HEK293 (cell line): ENCODE data around the gene PCGF1.
A peak's percentile ranks its signal among the peaks of the same experiment; 100 is the strongest.

Source experiments
- CTCF ChIA-PET: fragments of 350-600 bp; formaldehyde crosslinking; extraction: SDS; loops from one replicate; lab custom pipeline; 2021; ENCODE audit warnings: antibody characterized with exemption; lab: Yijun Ruan, JAX
- POLR2A ChIA-PET: fragments of 300-600 bp; formaldehyde crosslinking; extraction: SDS; loops from one replicate; lab custom pipeline; 2020; ENCODE audit warnings: antibody characterized with exemption, inconsistent platforms; lab: Yijun Ruan, JAX
- H3K27ac ChIP-seq: fragments of 200-500 bp; sonication (Bioruptor generic); 2 replicates; pipeline ENCODE4 v1.5.1; 2014; ENCODE audit warnings: low read depth, low read length, control low read depth, inconsistent platforms; ENCODE audit errors: extremely low read depth
- H3K36me3 ChIP-seq, 2 experiments: fragments of 200-500 bp in 1 of 2; sonication (Bioruptor generic) in 1 of 2; 1 replicate in 1 of 2; 2 replicates in 1 of 2; pipeline ENCODE4 v1.5.1; 2014 to 2017; ENCODE audit warnings: inconsistent platforms in 2 of 2, low read length in 2 of 2; ENCODE audit not compliant: control insufficient read depth in 2 of 2, insufficient read depth in 1 of 2
- H3K4me1 ChIP-seq: fragments of 200-500 bp; sonication (Bioruptor generic); 2 replicates; pipeline ENCODE4 v1.5.1; 2014; ENCODE audit warnings: mild to moderate bottlenecking, low read length, inconsistent platforms; ENCODE audit not compliant: control insufficient read depth, insufficient read depth
- H3K4me3 ChIP-seq: 2 replicates; pipeline ENCODE4 v1.5.1; 2011; ENCODE audit warnings: low read depth, mild to moderate bottlenecking, control low read depth, low read length, moderate library complexity
- H3K9me3 ChIP-seq: fragments of 200-500 bp; sonication (Bioruptor generic); 2 replicates; pipeline ENCODE4 v1.5.1; 2014; ENCODE audit warnings: low read depth, low read length, inconsistent platforms; ENCODE audit not compliant: control insufficient read depth, insufficient read depth
- HOXA7 ChIP-seq: sonication (generic); formaldehyde crosslinking; IDR thresholded peaks from 2 replicates; pipeline ENCODE4 v1.8.1; 2022; ENCODE audit warnings: missing genetic modification reagents, borderline replicate concordance
- KLF1 ChIP-seq: fragments of 450-650 bp; formaldehyde crosslinking; IDR thresholded peaks from 2 replicates; pipeline ENCODE4 v1.5.1; 2016; ENCODE audit warnings: missing biosample characterization, missing genetic modification characterization
- KLF17 ChIP-seq: fragments of 450-650 bp; formaldehyde crosslinking; IDR thresholded peaks from 2 replicates; pipeline ENCODE4 v1.5.1; 2016; ENCODE audit warnings: missing biosample characterization, missing genetic modification characterization
- KLF9 ChIP-seq: fragments of 450-650 bp; formaldehyde crosslinking; IDR thresholded peaks from 2 replicates; pipeline ENCODE4 v1.5.1; 2016; ENCODE audit warnings: missing biosample characterization, missing genetic modification characterization, low read depth
- ZBTB7A ChIP-seq: fragments of 450-650 bp; formaldehyde crosslinking; IDR thresholded peaks from 2 replicates; pipeline ENCODE4 v1.5.1; 2016; ENCODE audit warnings: low read depth, missing biosample characterization, missing genetic modification characterization
- ZNF112 ChIP-seq: fragments of 450-650 bp; formaldehyde crosslinking; IDR thresholded peaks from 2 replicates; pipeline ENCODE4 v1.5.0; 2017; ENCODE audit warnings: missing biosample characterization, missing genetic modification characterization
- ZNF174 ChIP-seq: fragments of 450-650 bp; formaldehyde crosslinking; IDR thresholded peaks from 2 replicates; pipeline ENCODE4 v1.5.0; 2017; ENCODE audit warnings: missing biosample characterization, mild to moderate bottlenecking, missing genetic modification characterization
- ZNF211 ChIP-seq: fragments of 450-650 bp; formaldehyde crosslinking; IDR thresholded peaks from 2 replicates; pipeline ENCODE4 v1.5.1; 2016; ENCODE audit warnings: low read depth, missing biosample characterization, missing genetic modification characterization
- ZNF221 ChIP-seq: fragments of 450-650 bp; formaldehyde crosslinking; IDR thresholded peaks from 2 replicates; pipeline ENCODE4 v1.5.1; 2017; ENCODE audit warnings: missing biosample characterization, missing genetic modification characterization, borderline replicate concordance
- ZNF239 ChIP-seq: fragments of 450-650 bp; formaldehyde crosslinking; IDR thresholded peaks from 2 replicates; pipeline ENCODE4 v1.5.1; 2016; ENCODE audit warnings: missing biosample characterization, missing genetic modification characterization
- ZNF248 ChIP-seq: fragments of 450-650 bp; formaldehyde crosslinking; IDR thresholded peaks from 2 replicates; pipeline ENCODE4 v1.5.1; 2017; ENCODE audit warnings: missing biosample characterization, missing genetic modification characterization
- ZNF280D ChIP-seq: fragments of 450-650 bp; formaldehyde crosslinking; IDR thresholded peaks from 2 replicates; pipeline ENCODE4 v1.5.1; 2016; ENCODE audit warnings: missing biosample characterization, missing genetic modification characterization
- ZNF394 ChIP-seq: fragments of 450-650 bp; formaldehyde crosslinking; IDR thresholded peaks from 2 replicates; pipeline ENCODE4 v1.5.1; 2016; ENCODE audit warnings: missing biosample characterization, missing genetic modification characterization, mild to moderate bottlenecking, moderate library complexity, borderline replicate concordance
- ZNF513 ChIP-seq: fragments of 450-650 bp; IDR thresholded peaks from 2 replicates; pipeline ENCODE4 v1.5.1; 2018; ENCODE audit warnings: missing biosample characterization, missing genetic modification characterization
- ZNF514 ChIP-seq: fragments of 450-650 bp; formaldehyde crosslinking; IDR thresholded peaks from 2 replicates; pipeline ENCODE4 v1.5.1; 2016; ENCODE audit warnings: missing biosample characterization, missing genetic modification characterization
- ZNF518A ChIP-seq: fragments of 450-650 bp; formaldehyde crosslinking; conservative IDR thresholded peaks from 2 replicates; pipeline ENCODE4 v1.5.1; 2016; ENCODE audit warnings: low read depth, missing biosample characterization, missing genetic modification characterization
- ZNF555 ChIP-seq: fragments of 450-650 bp; formaldehyde crosslinking; conservative IDR thresholded peaks from 2 replicates; pipeline ENCODE4 v1.5.1; 2017; ENCODE audit warnings: missing biosample characterization, mild to moderate bottlenecking, missing genetic modification characterization, inconsistent platforms
- ZNF610 ChIP-seq: fragments of 450-650 bp; formaldehyde crosslinking; IDR thresholded peaks from 2 replicates; pipeline ENCODE4 v1.5.1; 2016; ENCODE audit warnings: missing biosample characterization, missing genetic modification characterization, borderline replicate concordance
- ZNF670 ChIP-seq: fragments of 450-650 bp; formaldehyde crosslinking; IDR thresholded peaks from 2 replicates; pipeline ENCODE4 v1.5.1; 2016; ENCODE audit warnings: missing biosample characterization, missing genetic modification characterization, low read depth
- ZNF776 ChIP-seq: fragments of 450-650 bp; formaldehyde crosslinking; IDR thresholded peaks from 2 replicates; pipeline ENCODE4 v1.5.0; 2017; ENCODE audit warnings: missing biosample characterization, missing genetic modification characterization, borderline replicate concordance
- ZSCAN5A ChIP-seq: fragments of 450-650 bp; formaldehyde crosslinking; IDR thresholded peaks from 2 replicates; pipeline ENCODE4 v1.5.1; 2016; ENCODE audit warnings: missing biosample characterization, missing genetic modification characterization

Gene PCGF1

GRCh38 chr2:74507145-74507925 is at the start of gene PCGF1:
Gene PCGF1 (minus strand): TSS chr2:74507695. CDS start chr2:74507668, 27 bp downstream.
- H3K27ac ChIP-seq: peak within 1 kb of the TSS; percentile 96
- H3K36me3 ChIP-seq: peaks cover 4 to 20% of the 10 kb centered on the region in 2 experiments; a peak in 2 of 3 replicates
- no peaks in the 10 kb centered on the region for H3K9me3 ChIP-seq
- peaks cover 4% of the 10 kb centered on the region; the same call in 1 of the 2 replicates for H3K4me1 ChIP-seq
- peak within 1 kb of the TSS; percentile 100 for H3K4me3 ChIP-seq
- ChIA-PET CTCF (interaction anchor here (0.9 to 1.2 kb wide), 2 partner anchors 25 to 73 kb away, joined by 4 read pairs; no protein-coding TSS in a partner anchor), POLR2A (interaction anchor here (0.5 to 3.3 kb wide), 10 partner anchors 13 to 49 kb away, joined by 3 to 18 read pairs (median 5); partner anchors contain the start of genes AUP1, CCDC142, DQX1 and HTRA2)
- no peak for TF ChIP-seq KLF1 (tag by site-specific recombination)
- no peak for TF ChIP-seq ZNF670
- TF ChIP-seq KLF9 (tag by site-specific recombination): peak; percentile 58
- TF ChIP-seq ZNF280D (tag by site-specific recombination): no peak
- TF ChIP-seq ZSCAN5A (tag by site-specific recombination): no peak
- no peak for TF ChIP-seq ZNF239
- TF ChIP-seq HOXA7 (CRISPR knock-in tag): no peak
- TF ChIP-seq ZNF248 (tag by site-specific recombination): no peak
- no peak for TF ChIP-seq ZNF555
- TF ChIP-seq ZNF513 (tag by site-specific recombination): no peak
- no peak for TF ChIP-seq ZNF514
- no peak for TF ChIP-seq ZNF518A (tag by site-specific recombination)
- no peak for TF ChIP-seq ZNF112 (tag by site-specific recombination)
- no peak; the same call in 1 of the 2 replicates for TF ChIP-seq ZNF610 (tag by site-specific recombination)
- TF ChIP-seq ZBTB7A (tag by site-specific recombination): peak; percentile 66; the same call in 1 of the 2 replicates
- no peak for TF ChIP-seq ZNF211 (tag by site-specific recombination)
- peak; percentile 95 for TF ChIP-seq KLF17 (tag by site-specific recombination)
- TF ChIP-seq ZNF776: no peak
- TF ChIP-seq ZNF221 (tag by site-specific recombination): no peak
- TF ChIP-seq ZNF174 (tag by site-specific recombination): no peak
- TF ChIP-seq ZNF394 (tag by site-specific recombination): peak; percentile 51; the same call in 1 of the 2 replicates
